Panc1 (cell line): ENCODE results near the gene ARF1. TPM values are rescaled to one million over a fixed set of nuclear protein-coding genes. Genes with fewer than 3 reads are reported as not detected.

Source experiments
- ATAC-seq: fragments of 200-7000 bp; cut with Tn5 transposase; 2 replicates; pipeline ENCODE4 v1.9.1; 2020; ENCODE audit warnings: mild to moderate bottlenecking, moderate library complexity
- BruUV-seq: library from RNA; stranded (reverse); fragments of 400-500 nt; replicated peaks from 2 replicates; lab custom pipeline; 2021; lab: Mats Ljungman, UMichigan
- CTCF ChIA-PET: fragments of 300-600 bp; sonication (Branson Sonifier 250); formaldehyde crosslinking; loops from one replicate; lab custom pipeline; 2022; ENCODE audit warnings: antibody characterized with exemption; lab: Charles Lee
- POLR2A ChIA-PET: fragments of 300-600 bp; sonication (Branson Sonifier 250); formaldehyde crosslinking; loops from one replicate; lab custom pipeline; 2022; ENCODE audit warnings: antibody characterized with exemption; lab: Charles Lee
- DNase-seq: peaks from one replicate; pipeline ENCODE4 v3.0.0-alpha.2; 2010; ENCODE audit warnings: low read depth, low spot score
- H3K27ac ChIP-seq: 2 replicates; pipeline ENCODE4 v1.5.1; 2011; ENCODE audit warnings: mild to moderate bottlenecking, low read length, inconsistent platforms
- H3K27me3 ChIP-seq: fragments of 200-500 bp; sonication (Bioruptor generic); 2 replicates; pipeline ENCODE4 v1.6.0; 2014; ENCODE audit warnings: low read length, inconsistent platforms; ENCODE audit not compliant: control insufficient read depth, insufficient read depth
- H3K36me3 ChIP-seq: fragments of 200-500 bp; sonication (Bioruptor generic); 2 replicates; pipeline ENCODE4 v1.5.1; 2014; ENCODE audit warnings: inconsistent platforms, mild to moderate bottlenecking, low read length, moderate library complexity; ENCODE audit not compliant: control insufficient read depth, insufficient read depth
- H3K4me1 ChIP-seq: 2 replicates; pipeline ENCODE4 v1.5.1; 2011; ENCODE audit warnings: inconsistent platforms, mild to moderate bottlenecking, low read length, moderate library complexity; ENCODE audit not compliant: control insufficient read depth, insufficient read depth
- H3K4me3 ChIP-seq, 2 experiments: 2 replicates each; pipeline ENCODE4 v1.5.1; 2011 to 2012; ENCODE audit warnings: low read depth in 2 of 2, low read length in 2 of 2, mild to moderate bottlenecking in 2 of 2, inconsistent platforms in 1 of 2, moderate library complexity in 1 of 2
- H3K9me3 ChIP-seq: fragments of 200-500 bp; sonication (Bioruptor generic); 2 replicates; pipeline ENCODE4 v1.5.1; 2014; ENCODE audit warnings: low read depth, mild to moderate bottlenecking, inconsistent platforms, low read length, moderate library complexity; ENCODE audit not compliant: control insufficient read depth, insufficient read depth
- POLR2AphosphoS5 ChIP-seq: IDR thresholded peaks from 2 replicates; pipeline ENCODE4 v1.6.1; 2012; ENCODE audit warnings: mild to moderate bottlenecking, low read depth, low read length, moderate library complexity
- SIN3A ChIP-seq: IDR thresholded peaks from 2 replicates; pipeline ENCODE4 v1.6.1; 2012; ENCODE audit warnings: low read depth, mild to moderate bottlenecking, low read length, moderate library complexity, borderline replicate concordance; ENCODE audit not compliant: insufficient read depth
- TCF7L2 ChIP-seq: IDR thresholded peaks from 2 replicates; pipeline ENCODE4 v1.6.1; 2011; ENCODE audit warnings: mild to moderate bottlenecking, low read depth, low read length, inconsistent platforms
- in situ Hi-C: cut with HindIII; loops from 2 replicates; pipeline ENCODE4 v1.10.0; 2016; ENCODE audit warnings: low sequenced_read_pairs, low pct_unique_long_range_greater_than_20kb
- intact Hi-C: fragments of 100-400 bp; cut with micrococcal nuclease; formaldehyde crosslinking; loops from one replicate; pipeline ENCODE4 v1.10.0; 2022; ENCODE audit not compliant: unreplicated experiment
- total RNA-seq: library from RNA; stranded (reverse); gene quantifications from one replicate; pipeline ENCODE4 v1.2.1, GENCODE V29; 2021; ENCODE audit not compliant: unreplicated experiment
- TF ChIP-seq, protein P1 (sequence below): fragments of 450-650 bp; IDR thresholded peaks from 2 replicates; pipeline ENCODE4 v1.5.1; 2017; ENCODE audit warnings: mild to moderate bottlenecking
- TF ChIP-seq, protein P2 (sequence below), 2 experiments: IDR thresholded peaks; 2 replicates each; pipeline ENCODE4 v1.6.1; 2011 to 2012; ENCODE audit warnings: low read depth in 2 of 2, control low read depth in 1 of 2, low read length in 1 of 2, mild to moderate bottlenecking in 1 of 2, moderate library complexity in 1 of 2; ENCODE audit not compliant: insufficient read depth in 1 of 2

ARF1 gene
- total RNA-seq, 1 experiment from 2014 or later: 321 TPM

DNA sequence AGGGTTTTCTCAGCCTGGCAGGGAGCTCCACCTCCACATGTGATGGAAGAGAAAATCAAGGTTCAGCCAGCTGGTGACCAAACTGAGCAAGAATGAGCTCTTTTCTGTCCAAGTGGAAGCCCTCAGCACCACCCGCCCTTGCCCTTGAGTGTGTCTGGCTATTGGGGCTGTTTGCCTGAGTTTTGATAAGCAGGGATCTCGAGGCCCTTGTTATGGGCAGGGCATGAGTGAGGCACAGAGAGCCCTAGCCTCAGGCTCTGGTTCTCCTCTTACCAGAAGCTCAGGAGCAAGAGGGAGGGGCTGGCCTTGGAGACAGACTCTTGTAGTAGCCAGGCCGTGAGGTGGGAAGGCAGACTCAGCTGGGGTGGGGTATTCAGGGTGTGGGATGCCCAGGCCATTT is 37.5 kb upstream of the ARF1 start:
- Histone ChIP-seq H3K9me3 (no peaks in the 10 kb centered on the region), H3K4me3 (no peak overlapping the region), H3K4me1 (peaks cover 3% of the 10 kb centered on the region; the same call in 1 of the 2 replicates), H3K27me3 (no peaks in the 10 kb centered on the region), H3K36me3 (no peaks in the 10 kb centered on the region), H3K27ac (no peak overlapping the region)
- ATAC-seq (no peak), DNase-seq (no peak)
- POLR2A ChIA-PET: no interaction called here
- BruUV-seq: no TSS peak
- intact Hi-C loops (no loop called here), in situ Hi-C loops (no loop called here)
- CTCF ChIA-PET: interaction anchor here (0.6 kb wide), 1 partner anchor 14 kb away, joined by 11 read pairs; no protein-coding TSS in a partner anchor
- TF ChIP-seq POLR2AphosphoS5 (no peak), TCF7L2 (no peak), SIN3A (no peak)
- TF ChIP-seq, protein P1, sequence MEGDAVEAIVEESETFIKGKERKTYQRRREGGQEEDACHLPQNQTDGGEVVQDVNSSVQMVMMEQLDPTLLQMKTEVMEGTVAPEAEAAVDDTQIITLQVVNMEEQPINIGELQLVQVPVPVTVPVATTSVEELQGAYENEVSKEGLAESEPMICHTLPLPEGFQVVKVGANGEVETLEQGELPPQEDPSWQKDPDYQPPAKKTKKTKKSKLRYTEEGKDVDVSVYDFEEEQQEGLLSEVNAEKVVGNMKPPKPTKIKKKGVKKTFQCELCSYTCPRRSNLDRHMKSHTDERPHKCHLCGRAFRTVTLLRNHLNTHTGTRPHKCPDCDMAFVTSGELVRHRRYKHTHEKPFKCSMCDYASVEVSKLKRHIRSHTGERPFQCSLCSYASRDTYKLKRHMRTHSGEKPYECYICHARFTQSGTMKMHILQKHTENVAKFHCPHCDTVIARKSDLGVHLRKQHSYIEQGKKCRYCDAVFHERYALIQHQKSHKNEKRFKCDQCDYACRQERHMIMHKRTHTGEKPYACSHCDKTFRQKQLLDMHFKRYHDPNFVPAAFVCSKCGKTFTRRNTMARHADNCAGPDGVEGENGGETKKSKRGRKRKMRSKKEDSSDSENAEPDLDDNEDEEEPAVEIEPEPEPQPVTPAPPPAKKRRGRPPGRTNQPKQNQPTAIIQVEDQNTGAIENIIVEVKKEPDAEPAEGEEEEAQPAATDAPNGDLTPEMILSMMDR: no peak
- TF ChIP-seq, protein P2, sequence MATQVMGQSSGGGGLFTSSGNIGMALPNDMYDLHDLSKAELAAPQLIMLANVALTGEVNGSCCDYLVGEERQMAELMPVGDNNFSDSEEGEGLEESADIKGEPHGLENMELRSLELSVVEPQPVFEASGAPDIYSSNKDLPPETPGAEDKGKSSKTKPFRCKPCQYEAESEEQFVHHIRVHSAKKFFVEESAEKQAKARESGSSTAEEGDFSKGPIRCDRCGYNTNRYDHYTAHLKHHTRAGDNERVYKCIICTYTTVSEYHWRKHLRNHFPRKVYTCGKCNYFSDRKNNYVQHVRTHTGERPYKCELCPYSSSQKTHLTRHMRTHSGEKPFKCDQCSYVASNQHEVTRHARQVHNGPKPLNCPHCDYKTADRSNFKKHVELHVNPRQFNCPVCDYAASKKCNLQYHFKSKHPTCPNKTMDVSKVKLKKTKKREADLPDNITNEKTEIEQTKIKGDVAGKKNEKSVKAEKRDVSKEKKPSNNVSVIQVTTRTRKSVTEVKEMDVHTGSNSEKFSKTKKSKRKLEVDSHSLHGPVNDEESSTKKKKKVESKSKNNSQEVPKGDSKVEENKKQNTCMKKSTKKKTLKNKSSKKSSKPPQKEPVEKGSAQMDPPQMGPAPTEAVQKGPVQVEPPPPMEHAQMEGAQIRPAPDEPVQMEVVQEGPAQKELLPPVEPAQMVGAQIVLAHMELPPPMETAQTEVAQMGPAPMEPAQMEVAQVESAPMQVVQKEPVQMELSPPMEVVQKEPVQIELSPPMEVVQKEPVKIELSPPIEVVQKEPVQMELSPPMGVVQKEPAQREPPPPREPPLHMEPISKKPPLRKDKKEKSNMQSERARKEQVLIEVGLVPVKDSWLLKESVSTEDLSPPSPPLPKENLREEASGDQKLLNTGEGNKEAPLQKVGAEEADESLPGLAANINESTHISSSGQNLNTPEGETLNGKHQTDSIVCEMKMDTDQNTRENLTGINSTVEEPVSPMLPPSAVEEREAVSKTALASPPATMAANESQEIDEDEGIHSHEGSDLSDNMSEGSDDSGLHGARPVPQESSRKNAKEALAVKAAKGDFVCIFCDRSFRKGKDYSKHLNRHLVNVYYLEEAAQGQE (IDR thresholded peaks at IDR 0.05; ENCODE audit: insufficient read depth in 1 of 2, low read depth in 2 of 2, low read length in 1 of 2): no peak

DNA sequence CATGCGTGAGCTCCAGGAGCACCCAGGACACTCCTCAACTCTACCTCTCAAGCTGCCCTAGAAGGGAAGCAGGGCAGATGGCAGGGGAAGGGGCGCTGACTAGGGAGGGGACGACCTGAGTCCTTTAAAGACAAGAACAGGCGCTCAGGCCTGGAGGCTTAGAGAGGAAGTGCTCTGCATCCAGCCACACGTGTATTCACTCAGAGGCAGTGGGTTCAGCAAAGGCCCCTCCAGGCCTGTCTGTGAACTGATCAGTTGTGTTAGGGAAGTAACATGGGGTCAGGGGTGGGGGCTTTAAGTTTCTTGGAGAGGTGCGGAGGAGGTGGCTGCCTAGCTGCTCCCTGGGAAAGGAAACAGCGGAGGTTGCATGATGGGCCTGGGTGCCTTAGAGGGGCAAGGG is 37.1 kb upstream of the ARF1 start:
- ATAC-seq: no peak
- no peak overlapping the region for H3K27ac ChIP-seq
- H3K9me3 ChIP-seq: no peaks in the 10 kb centered on the region
- H3K36me3 ChIP-seq: no peaks in the 10 kb centered on the region
- no peaks in the 10 kb centered on the region for H3K27me3 ChIP-seq
- TF ChIP-seq, protein P1: no peak
- TF ChIP-seq TCF7L2 (no peak), SIN3A (no peak), POLR2AphosphoS5 (no peak)
- TF ChIP-seq, protein P2 (IDR thresholded peaks at IDR 0.05; ENCODE audit: insufficient read depth in 1 of 2, low read depth in 2 of 2, low read length in 1 of 2): no peak
- no peak for DNase-seq
- peaks cover 3% of the 10 kb centered on the region; the same call in 1 of the 2 replicates for H3K4me1 ChIP-seq
- intact Hi-C loops: no loop called here
- ChIA-PET POLR2A (no interaction called here), CTCF (interaction anchor here (0.6 kb wide), 1 partner anchor 14 kb away, joined by 11 read pairs; no protein-coding TSS in a partner anchor)
- H3K4me3 ChIP-seq: no peak overlapping the region
- in situ Hi-C loops: no loop called here
- no TSS peak for BruUV-seq
